ENCODE results near the gene ERICH6.
"Not testable (repeated sequence)": the region's sequence is repeated elsewhere in the genome, so short reads cannot be mapped to it uniquely, and the experiment has no call there.

Gene ERICH6

DNA sequence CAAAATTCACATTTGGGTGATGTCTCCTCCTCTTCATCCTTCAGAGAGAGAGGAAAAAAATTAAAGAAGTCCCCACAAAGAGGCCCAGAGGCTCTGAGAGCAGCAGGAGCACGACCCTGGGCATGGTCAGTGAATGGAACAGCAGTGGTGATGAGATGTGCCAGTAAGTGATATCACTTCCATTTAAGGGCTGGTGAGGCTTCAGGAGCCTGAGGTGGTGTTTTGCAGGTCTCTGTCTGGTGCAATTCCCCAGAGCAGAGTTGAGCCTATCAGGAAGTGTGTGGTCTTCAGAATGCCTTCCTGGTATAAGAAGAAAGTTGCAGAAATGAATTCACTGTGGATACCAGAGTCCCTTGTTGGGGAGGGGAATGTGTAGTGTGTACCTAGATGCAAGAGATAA is 21.4 kb downstream of the ERICH6 start:
- DNase-seq (ENCODE audit: low read depth in 2 of 2), result no peak

- no peak for DNase-seq (ENCODE audit: low read depth in 2 of 2)
Measured at GRCh38 chr3:150681057-150681456, 22.7 kb downstream of the ERICH6 start.

GRCh38 chr3:150680562-150680961 is 23.2 kb downstream of the ERICH6 start:
- no peak for DNase-seq (ENCODE audit: low read depth in 2 of 2)

GRCh38 chr3:150675587-150675986 is 28.1 kb downstream of the ERICH6 start:
- DNase-seq (ENCODE audit: low read depth in 2 of 2), result no peak

DNA sequence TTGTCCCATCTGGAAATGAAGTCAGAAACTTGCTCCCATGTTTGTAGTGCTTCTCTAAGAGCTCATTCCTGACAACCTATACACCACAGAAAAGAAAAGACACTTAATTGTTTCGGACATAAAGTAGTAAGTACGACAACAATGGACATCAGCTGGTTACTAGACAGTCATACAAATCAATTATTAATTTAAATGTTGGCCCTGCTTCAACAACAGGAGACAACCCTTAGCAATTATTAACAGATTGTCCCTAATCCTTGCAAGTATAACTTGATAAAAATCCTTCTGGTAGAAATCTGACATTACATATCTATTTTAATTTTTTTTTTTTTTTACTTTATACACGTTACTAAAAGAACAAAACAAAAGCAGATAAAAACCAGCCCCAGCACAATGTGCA is 29.8 kb downstream of the ERICH6 start:
- no peak for DNase-seq (ENCODE audit: low read depth in 2 of 2)

GRCh38 chr3:150666167-150666566 is 37.6 kb downstream of the ERICH6 start:
- no peak for DNase-seq (ENCODE audit: low read depth in 2 of 2)

DNA sequence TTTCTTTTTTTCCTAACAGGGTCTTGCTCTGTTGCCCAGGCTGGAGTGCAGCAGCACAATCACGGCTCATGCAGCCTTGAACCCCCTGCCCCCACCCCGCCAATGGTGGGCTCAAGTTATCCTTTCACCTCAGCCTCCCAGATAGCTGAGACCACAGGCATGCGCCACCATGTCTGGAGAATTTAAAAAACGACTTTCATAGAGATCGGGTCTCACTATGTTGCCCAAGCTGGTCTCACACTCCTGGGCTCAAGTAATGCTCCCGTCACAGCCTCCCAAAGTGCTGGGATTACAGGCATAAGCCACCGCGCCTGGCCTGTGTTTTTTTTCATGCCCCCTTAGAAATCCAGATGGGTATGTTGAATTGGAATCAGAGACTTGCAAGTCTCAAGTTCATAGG is 40.3 kb downstream of the ERICH6 start:
- DNase-seq (ENCODE audit: low read depth in 2 of 2), result no peak

GRCh38 chr3:150662410-150663200 is 41.1 kb downstream of the ERICH6 start:
- DNase-seq (ENCODE audit: low read depth in 2 of 2), result no peak

- DNase-seq (ENCODE audit: low read depth in 2 of 2), result no peak
Measured at GRCh38 chr3:150656316-150656715, 47.4 kb downstream of the ERICH6 start.

DNA sequence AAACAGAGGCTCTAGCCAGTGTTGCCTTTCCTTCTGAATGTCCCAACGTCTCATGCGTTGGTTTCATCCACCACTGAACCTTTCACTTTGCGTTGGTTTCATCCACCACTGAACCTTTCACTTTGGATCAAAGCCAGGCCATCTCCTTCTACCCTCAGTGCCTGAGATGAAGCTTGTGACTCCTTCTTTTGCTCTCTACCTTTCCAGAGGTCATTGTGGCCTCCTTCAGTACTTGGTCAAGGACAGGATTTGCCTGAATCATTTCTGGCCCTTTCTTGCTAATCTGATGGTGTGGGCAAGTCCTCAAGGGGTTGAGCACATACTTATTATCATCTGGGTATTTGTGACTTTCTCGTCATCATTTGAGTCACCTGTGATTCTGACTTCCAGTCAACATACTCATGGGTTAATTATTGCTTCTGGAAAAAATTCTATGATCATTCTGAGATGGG is 50.6 kb downstream of the ERICH6 start:
- DNase-seq (ENCODE audit: low read depth in 2 of 2), result no peak

GRCh38 chr3:150640256-150640655 is 63.5 kb downstream of the ERICH6 start:
- no peak for DNase-seq (ENCODE audit: low read depth in 2 of 2)

DNA sequence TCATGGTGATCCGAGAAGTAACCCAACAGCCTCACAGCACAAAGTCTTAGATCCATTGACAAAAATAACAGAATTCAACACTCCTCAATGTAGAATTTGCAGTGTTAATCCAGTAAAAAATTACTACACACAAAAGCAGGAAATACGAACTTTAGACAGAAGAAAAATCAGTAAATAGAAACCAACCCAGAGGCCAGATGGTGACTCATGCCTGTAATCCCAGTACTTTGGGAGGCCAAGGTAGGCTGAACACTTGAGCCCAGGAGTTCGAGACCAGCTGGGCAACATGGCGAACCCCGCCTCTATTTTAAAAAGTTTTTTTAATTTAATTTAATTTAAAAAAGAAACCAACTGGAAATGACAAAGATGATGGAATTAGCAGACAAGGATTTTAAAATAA is 64.5 kb downstream of the ERICH6 start:
- no peak for DNase-seq (ENCODE audit: low read depth in 2 of 2)

DNA sequence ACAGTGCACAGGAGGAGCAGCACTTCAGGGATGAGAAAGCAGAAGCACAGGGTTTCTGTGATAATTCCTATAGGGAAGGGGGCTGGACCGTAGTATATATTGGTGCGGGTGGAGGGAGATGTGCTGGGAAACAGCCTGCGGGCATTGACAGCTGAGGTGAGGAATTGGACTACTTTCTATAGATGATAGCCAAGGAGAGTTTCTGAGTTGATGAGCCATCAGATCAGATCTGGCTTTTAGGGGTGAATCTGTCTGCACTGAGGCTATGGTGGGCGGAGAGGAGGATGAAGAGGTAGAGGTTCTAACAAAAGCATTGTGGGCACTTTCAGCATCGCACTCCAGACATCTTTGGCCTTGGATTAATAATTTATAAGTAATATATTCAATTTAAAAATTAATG is 67.5 kb downstream of the ERICH6 start:
- no peak for DNase-seq (ENCODE audit: low read depth in 2 of 2)

DNA sequence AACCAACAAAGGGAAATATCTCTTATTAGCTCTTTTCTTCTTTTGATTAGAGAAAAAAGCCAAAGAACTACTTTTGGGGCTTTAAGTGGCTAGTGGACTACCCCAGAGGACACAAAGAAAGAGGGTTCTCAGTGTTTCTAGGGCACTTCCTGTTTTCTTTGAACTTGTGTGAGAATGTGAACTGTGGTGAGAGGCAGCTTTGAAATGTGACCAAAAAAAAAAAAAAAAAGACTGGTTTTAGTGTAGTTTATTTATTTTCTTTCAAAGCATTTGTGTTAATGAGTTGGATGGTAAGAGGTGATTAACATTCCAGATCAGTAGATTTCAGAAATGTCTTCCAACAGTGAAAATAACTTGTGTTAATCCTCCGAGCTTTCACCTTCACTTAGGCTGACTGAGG is 68.2 kb downstream of the ERICH6 start:
- DNase-seq (ENCODE audit: low read depth in 2 of 2), result no peak

- no peak for DNase-seq (ENCODE audit: low read depth in 2 of 2)
Measured at GRCh38 chr3:150635076-150635475, 68.6 kb downstream of the ERICH6 start.

- DNase-seq (ENCODE audit: low read depth in 2 of 2), result no peak
Measured at GRCh38 chr3:150631515-150632221, 72.1 kb downstream of the ERICH6 start.

DNA sequence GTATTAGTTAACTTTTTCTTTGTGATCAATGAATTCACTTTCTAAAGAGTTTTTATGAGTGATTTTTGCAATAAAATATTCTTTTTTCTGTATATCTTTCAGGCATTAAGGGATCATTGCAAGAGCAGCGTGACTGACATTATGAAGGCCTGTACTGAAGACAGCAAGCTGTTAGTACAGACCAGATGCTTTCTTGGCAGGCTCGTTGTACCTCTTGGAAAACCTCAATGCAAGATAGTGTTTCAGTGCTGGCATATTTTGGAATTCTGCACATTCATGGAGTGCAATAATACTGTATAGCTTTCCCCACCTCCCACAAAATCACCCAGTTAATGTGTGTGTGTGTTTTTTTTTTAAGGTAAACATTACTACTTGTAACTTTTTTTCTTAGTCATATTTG is 76.2 kb downstream of the ERICH6 start:
- DNase-seq (ENCODE audit: low read depth in 2 of 2), result no peak

GRCh38 chr3:150626148-150626930 is 77.4 kb downstream of the ERICH6 start:
- no peak for DNase-seq (ENCODE audit: low read depth in 2 of 2)

GRCh38 chr3:150623945-150624344 is 79.8 kb downstream of the ERICH6 start:
- DNase-seq (ENCODE audit: low read depth in 2 of 2), result no peak

DNA sequence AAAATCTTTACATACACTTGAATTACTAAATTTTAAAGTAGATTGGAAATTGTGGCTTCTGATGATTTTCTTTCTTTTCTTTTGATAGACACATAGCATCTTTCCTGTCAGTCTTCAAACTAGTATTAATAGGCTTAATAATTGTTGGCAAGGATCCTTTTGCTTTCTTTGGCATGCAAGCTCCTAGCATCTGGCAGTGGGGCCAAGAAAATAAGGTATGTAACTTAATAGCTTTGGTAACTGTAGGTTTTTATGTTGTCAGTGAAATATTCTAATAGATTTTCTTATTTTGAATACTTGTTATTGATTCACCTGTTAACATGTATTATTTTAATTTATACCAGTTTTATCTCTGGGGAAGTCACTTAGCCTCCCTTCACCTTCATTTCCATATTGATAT is 80.8 kb downstream of the ERICH6 start:
- DNase-seq (ENCODE audit: low read depth in 2 of 2), result not testable (repeated sequence)

GRCh38 chr3:150620002-150620689 is 83.6 kb downstream of the ERICH6 start:
- DNase-seq (ENCODE audit: low read depth in 2 of 2), result no peak

Data from stimulated activated CD4-positive, alpha-beta T cell treated with anti-CD3 and anti-CD28 coated beads, Interleukin-12 subunit alpha, Interleukin-12 subunit beta, amount 100 ng/mL, for 24 hours (primary cell).